LNCAP (cell line): ENCODE results near the gene PHC2.

Experiments used
- TF ChIP-seq, protein P1 (sequence below): fragments of 450-650 bp; IDR thresholded peaks from 2 replicates; pipeline ENCODE4 v1.5.1; 2017; ENCODE audit warnings: mild to moderate bottlenecking

Gene PHC2

GRCh38 chr1:33273961-33274371, 156.9 kb downstream of the PHC2 start:
- TF ChIP-seq, protein P1, sequence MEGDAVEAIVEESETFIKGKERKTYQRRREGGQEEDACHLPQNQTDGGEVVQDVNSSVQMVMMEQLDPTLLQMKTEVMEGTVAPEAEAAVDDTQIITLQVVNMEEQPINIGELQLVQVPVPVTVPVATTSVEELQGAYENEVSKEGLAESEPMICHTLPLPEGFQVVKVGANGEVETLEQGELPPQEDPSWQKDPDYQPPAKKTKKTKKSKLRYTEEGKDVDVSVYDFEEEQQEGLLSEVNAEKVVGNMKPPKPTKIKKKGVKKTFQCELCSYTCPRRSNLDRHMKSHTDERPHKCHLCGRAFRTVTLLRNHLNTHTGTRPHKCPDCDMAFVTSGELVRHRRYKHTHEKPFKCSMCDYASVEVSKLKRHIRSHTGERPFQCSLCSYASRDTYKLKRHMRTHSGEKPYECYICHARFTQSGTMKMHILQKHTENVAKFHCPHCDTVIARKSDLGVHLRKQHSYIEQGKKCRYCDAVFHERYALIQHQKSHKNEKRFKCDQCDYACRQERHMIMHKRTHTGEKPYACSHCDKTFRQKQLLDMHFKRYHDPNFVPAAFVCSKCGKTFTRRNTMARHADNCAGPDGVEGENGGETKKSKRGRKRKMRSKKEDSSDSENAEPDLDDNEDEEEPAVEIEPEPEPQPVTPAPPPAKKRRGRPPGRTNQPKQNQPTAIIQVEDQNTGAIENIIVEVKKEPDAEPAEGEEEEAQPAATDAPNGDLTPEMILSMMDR, result no peak
